Uterus (tissue), 2 donors: ENCODE measurements around the gene ANGPT4.

ENCODE experiments used
- POLR2A ChIP-seq, 2 donors: fragments of 450-650 bp; IDR thresholded peaks; one replicate each; pipeline ENCODE4 v1.6.1; 2016; ENCODE audit warnings: antibody characterized with exemption in 2 of 2, mild to moderate bottlenecking in 1 of 2, moderate library complexity in 1 of 2
- TF ChIP-seq, protein P1 (sequence below), 4 experiments: fragments of 200-600 bp in 2 of 4; fragments of 450-650 bp in 2 of 4; sonication (generic) in 2 of 4; IDR thresholded peaks; one replicate each; pipeline ENCODE4 v1.5.1; 2016 to 2019; ENCODE audit warnings: antibody characterized with exemption in 4 of 4, mild to moderate bottlenecking in 2 of 4, moderate library complexity in 1 of 4

GRCh38 chr20:945841-946240, 29.7 kb upstream of the ANGPT4 start:
- TF ChIP-seq, protein P1, sequence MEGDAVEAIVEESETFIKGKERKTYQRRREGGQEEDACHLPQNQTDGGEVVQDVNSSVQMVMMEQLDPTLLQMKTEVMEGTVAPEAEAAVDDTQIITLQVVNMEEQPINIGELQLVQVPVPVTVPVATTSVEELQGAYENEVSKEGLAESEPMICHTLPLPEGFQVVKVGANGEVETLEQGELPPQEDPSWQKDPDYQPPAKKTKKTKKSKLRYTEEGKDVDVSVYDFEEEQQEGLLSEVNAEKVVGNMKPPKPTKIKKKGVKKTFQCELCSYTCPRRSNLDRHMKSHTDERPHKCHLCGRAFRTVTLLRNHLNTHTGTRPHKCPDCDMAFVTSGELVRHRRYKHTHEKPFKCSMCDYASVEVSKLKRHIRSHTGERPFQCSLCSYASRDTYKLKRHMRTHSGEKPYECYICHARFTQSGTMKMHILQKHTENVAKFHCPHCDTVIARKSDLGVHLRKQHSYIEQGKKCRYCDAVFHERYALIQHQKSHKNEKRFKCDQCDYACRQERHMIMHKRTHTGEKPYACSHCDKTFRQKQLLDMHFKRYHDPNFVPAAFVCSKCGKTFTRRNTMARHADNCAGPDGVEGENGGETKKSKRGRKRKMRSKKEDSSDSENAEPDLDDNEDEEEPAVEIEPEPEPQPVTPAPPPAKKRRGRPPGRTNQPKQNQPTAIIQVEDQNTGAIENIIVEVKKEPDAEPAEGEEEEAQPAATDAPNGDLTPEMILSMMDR (IDR thresholded peaks at IDR 0.05) = no peak
- no peak for TF ChIP-seq POLR2A (IDR thresholded peaks at IDR 0.05)
